CD4-positive, CD25-positive, alpha-beta regulatory T cell (primary cell): ENCODE results near the gene TRIM62. TPM values are rescaled to one million over a fixed set of nuclear protein-coding genes. Genes with fewer than 3 reads are reported as not detected.
"Not testable (repeated sequence)": the region's sequence is repeated elsewhere in the genome, so short reads cannot be mapped to it uniquely, and the experiment has no call there.

Experiments
- ATAC-seq, 2 donors: fragments of 150-1000 bp; cut with Tn5 transposase; one replicate each; pipeline ENCODE4 v1.10.0; 2021; ENCODE audit warnings: low read depth in 2 of 2, moderate number of reproducible peaks in 2 of 2, moderate library complexity in 1 of 2
- DNase-seq, 3 donors: peaks; one replicate each; pipeline versions ENCODE4 v3.0.0 to v3.0.0-alpha.2; 2012 to 2022; ENCODE audit warnings: mixed read lengths in 1 of 3
- H3K27ac ChIP-seq: one replicate; pipeline ENCODE4 v1.7.0; 2013; ENCODE audit warnings: mild to moderate bottlenecking, low read length; ENCODE audit not compliant: insufficient read depth, poor library complexity, severe bottlenecking
- H3K27me3 ChIP-seq: one replicate; pipeline ENCODE4 v1.7.0; 2013; ENCODE audit warnings: low read length; ENCODE audit not compliant: control insufficient read depth, insufficient read depth
- H3K36me3 ChIP-seq: one replicate; pipeline ENCODE4 v1.7.0; 2013; ENCODE audit warnings: mild to moderate bottlenecking, low read length, moderate library complexity; ENCODE audit not compliant: control insufficient read depth, insufficient read depth
- H3K4me1 ChIP-seq: 2 replicates; pipeline ENCODE4 v1.7.0; 2013; ENCODE audit warnings: mild to moderate bottlenecking, low read length; ENCODE audit not compliant: insufficient read depth, control insufficient read depth, poor library complexity, severe bottlenecking
- H3K4me3 ChIP-seq: one replicate; pipeline ENCODE4 v1.7.0; 2013; ENCODE audit warnings: low read depth, mild to moderate bottlenecking, low read length, moderate library complexity
- H3K9me3 ChIP-seq, 2 experiments: 1 replicate in 1 of 2; 2 replicates in 1 of 2; pipeline ENCODE4 v1.7.0; 2013; ENCODE audit warnings: low read length in 2 of 2, mild to moderate bottlenecking in 1 of 2, moderate library complexity in 1 of 2; ENCODE audit not compliant: control insufficient read depth in 2 of 2
- H3K27ac Mint-ChIP-seq, 3 donors: one replicate each; pipeline ENCODE4 v1.8.0; 2020 to 2022; ENCODE audit warnings: mild to moderate bottlenecking in 3 of 3, mixed read lengths in 3 of 3, moderate library complexity in 2 of 3
- H3K27me3 Mint-ChIP-seq: one replicate; pipeline ENCODE4 v1.8.0; 2022; ENCODE audit warnings: mild to moderate bottlenecking, mixed read lengths
- H3K36me3 Mint-ChIP-seq: one replicate; pipeline ENCODE4 v1.8.0; 2020; ENCODE audit warnings: mixed read lengths
- H3K4me1 Mint-ChIP-seq, 4 donors: one replicate each; pipeline ENCODE4 v1.8.0; 2020 to 2022; ENCODE audit warnings: mixed read lengths in 4 of 4, mild to moderate bottlenecking in 1 of 4
- H3K4me3 Mint-ChIP-seq, 4 donors: one replicate each; pipeline ENCODE4 v1.8.0; 2020 to 2022; ENCODE audit warnings: mild to moderate bottlenecking in 4 of 4, mixed read lengths in 4 of 4, moderate library complexity in 3 of 4
- H3K9me3 Mint-ChIP-seq, 7 donors: one replicate each; pipeline ENCODE4 v1.8.0; 2020 to 2022; ENCODE audit warnings: mixed read lengths in 7 of 7, mild to moderate bottlenecking in 3 of 7, moderate library complexity in 2 of 7
- polyA plus RNA-seq, 4 donors: library from polyadenylated mRNA; unstranded; fragments of 300-500 nt; fragmentation: Illumina TruSeq; gene quantifications; one replicate each; pipeline ENCODE4 v1.2.3, GENCODE V29; 2021
- total RNA-seq: library from RNA; stranded (reverse); gene quantifications from one replicate; pipeline ENCODE4 v1.2.3, GENCODE V29; 2022

The TRIM62 gene
- total and polyA plus RNA-seq, 5 donors from 2014 or later: 5.6 to 29.1 (median 6.5) TPM

- H3K4me1 ChIP-seq: peaks cover 19% of the 10 kb centered on the region
- Mint-ChIP-seq H3K27ac (peak overlapping the region in 2 of 3 donors; percentile 95 to 96), H3K4me3 (peak overlapping the region in 2 of 4 donors; percentile 68 to 82), H3K4me1 (peaks cover 5 to 38% (median 17%) of the 10 kb centered on the region in 4 donors)
- not testable (repeated sequence) for H3K36me3 Mint-ChIP-seq, H3K27me3 ChIP-seq, H3K9me3 Mint-ChIP-seq, H3K36me3 ChIP-seq, H3K27me3 Mint-ChIP-seq, DNase-seq, ATAC-seq, H3K9me3 ChIP-seq
- peak overlapping the region; percentile 27 for H3K27ac ChIP-seq
- peak overlapping the region; percentile 61 for H3K4me3 ChIP-seq
Measured at GRCh38 chr1:33100119-33100415, 81.8 kb downstream of the TRIM62 start.

DNA sequence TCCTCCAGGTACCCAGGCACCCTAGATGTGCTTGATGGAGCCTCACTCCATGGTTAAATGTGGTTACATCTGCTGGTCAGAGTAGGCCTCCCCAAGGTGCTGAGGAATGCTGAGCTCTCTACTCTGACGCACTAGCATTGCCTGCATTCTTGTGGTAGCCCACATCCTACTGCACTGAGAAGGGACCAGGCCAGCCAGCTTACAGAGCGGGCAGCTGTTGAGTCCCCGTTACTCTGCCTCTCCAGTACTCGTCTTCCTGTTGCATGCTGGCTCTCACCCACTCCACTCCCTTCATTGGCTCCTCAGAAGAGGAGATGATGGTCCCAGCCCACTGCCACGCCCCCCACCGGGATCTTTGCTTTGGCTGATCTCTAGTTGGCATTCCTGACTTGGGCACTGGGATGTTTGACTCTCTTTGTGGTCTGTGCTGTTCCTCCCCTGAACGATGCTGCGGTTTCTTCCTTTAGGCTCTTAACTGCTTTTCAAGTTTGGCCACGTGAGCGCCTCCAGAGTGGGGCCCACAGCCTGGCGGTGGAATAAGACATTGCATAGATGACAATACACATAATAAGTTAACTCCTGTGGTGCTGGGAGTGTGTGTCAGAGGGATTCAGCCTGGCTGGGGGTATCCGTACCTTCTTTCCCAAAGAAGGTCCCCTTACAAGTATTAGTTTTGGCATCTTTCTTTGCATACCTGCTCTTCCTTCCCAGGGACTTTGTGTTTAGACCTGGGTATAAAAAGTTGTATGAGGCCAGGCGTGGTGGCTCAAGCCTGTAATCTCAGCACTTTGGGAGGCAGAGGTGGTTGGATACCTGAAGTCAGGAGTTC lies 82.3 kb downstream of the TRIM62 start:
- ATAC-seq: peak; percentile 93 to 95
- H3K36me3 Mint-ChIP-seq: no peaks in the 10 kb centered on the region
- H3K4me1 Mint-ChIP-seq: peaks cover 5 to 38% (median 17%) of the 10 kb centered on the region in 4 donors
- no peaks in the 10 kb centered on the region for H3K27me3 ChIP-seq
- no peaks in the 10 kb centered on the region for H3K36me3 ChIP-seq
- DNase-seq: peak; percentile 39 to 90 (median 72)
- no peaks in the 10 kb centered on the region for H3K9me3 ChIP-seq
- peak overlapping the region; percentile 42 for H3K27ac ChIP-seq
- H3K4me1 ChIP-seq: peaks cover 19% of the 10 kb centered on the region
- peak overlapping the region; percentile 95 to 99 (median 96) for H3K27ac Mint-ChIP-seq
- H3K4me3 Mint-ChIP-seq: peak overlapping the region; percentile 35 to 82 (median 56)
- no peaks in the 10 kb centered on the region for H3K9me3 Mint-ChIP-seq
- peak overlapping the region; percentile 61 for H3K4me3 ChIP-seq
- H3K27me3 Mint-ChIP-seq: peaks cover 5% of the 10 kb centered on the region

DNA sequence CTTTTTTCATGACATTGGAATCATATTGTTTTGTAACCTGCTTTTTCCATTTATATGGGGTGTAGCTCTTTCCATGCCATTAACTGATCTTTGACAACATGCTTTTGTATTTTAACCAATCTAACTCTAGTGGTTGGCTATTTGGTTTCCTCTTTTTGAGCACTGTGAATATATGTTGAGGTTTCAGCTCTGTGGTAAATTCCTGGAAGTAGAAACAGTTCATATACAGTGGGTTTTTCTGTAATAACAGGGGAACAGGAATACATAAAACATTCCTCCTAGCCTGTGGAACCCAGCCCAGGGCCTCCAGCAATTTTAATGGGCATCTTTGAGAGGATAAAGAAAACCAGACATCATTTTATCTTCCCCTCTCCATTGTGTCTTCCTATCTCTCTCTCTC lies 83.5 kb downstream of the TRIM62 start:
- H3K4me1 ChIP-seq: peaks cover 19% of the 10 kb centered on the region
- H3K4me1 Mint-ChIP-seq: peaks cover 5 to 38% (median 17%) of the 10 kb centered on the region in 4 donors
- H3K9me3 ChIP-seq: no peaks in the 10 kb centered on the region
- H3K27me3 ChIP-seq: no peaks in the 10 kb centered on the region
- H3K9me3 Mint-ChIP-seq: no peaks in the 10 kb centered on the region
- peaks cover 5% of the 10 kb centered on the region for H3K27me3 Mint-ChIP-seq
- H3K4me3 ChIP-seq: peak overlapping the region; percentile 4
- no peaks in the 10 kb centered on the region for H3K36me3 ChIP-seq
- peak in 1 of 3 donors; percentile 40 for DNase-seq
- no peak overlapping the region for H3K4me3 Mint-ChIP-seq
- H3K27ac Mint-ChIP-seq: peak overlapping the region; percentile 31 to 99 (median 95)
- no peak overlapping the region for H3K27ac ChIP-seq
- no peaks in the 10 kb centered on the region for H3K36me3 Mint-ChIP-seq
- ATAC-seq: no peak

GRCh38 chr1:33097762-33098161 lies 84.1 kb downstream of the TRIM62 start:
- Mint-ChIP-seq H3K36me3 (no peaks in the 10 kb centered on the region), H3K27me3 (peaks cover 5% of the 10 kb centered on the region), H3K9me3 (no peaks in the 10 kb centered on the region), H3K27ac (peak overlapping the region in 1 of 3 donors; percentile 20), H3K4me3 (no peak overlapping the region), H3K4me1 (peaks cover 5 to 38% (median 17%) of the 10 kb centered on the region in 4 donors)
- no peaks in the 10 kb centered on the region for H3K9me3 ChIP-seq
- DNase-seq (no peak), ATAC-seq (no peak)
- no peaks in the 10 kb centered on the region for H3K27me3 ChIP-seq
- H3K27ac ChIP-seq: no peak overlapping the region
- H3K4me3 ChIP-seq: no peak overlapping the region
- peaks cover 19% of the 10 kb centered on the region for H3K4me1 ChIP-seq
- H3K36me3 ChIP-seq: no peaks in the 10 kb centered on the region

DNA sequence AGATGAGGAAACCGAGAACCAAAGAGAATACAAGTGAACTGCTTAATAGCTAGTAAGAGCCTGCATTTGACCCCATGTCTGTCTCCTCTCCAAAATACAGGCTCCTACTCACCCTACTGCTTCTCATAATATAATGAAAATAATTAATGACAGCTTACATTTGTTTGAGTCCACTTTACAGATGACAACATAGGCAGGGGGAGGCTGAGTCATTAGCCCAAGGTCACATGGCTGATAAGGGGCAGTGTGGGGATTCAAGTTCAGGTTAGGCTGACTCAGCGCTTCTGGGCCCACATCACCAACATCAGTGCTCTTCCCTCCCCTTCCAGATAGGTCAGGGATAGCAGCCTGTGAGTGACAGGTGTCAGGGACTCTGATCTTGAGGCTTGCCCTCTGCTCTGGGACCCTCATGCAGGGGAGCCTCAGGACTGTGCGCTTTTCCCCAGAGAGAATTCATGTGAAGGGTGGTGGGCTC lies 84.7 kb downstream of the TRIM62 start:
- no peak overlapping the region for H3K4me3 ChIP-seq
- H3K4me1 ChIP-seq: peaks cover 19% of the 10 kb centered on the region
- no peaks in the 10 kb centered on the region for H3K9me3 ChIP-seq
- no peaks in the 10 kb centered on the region for H3K9me3 Mint-ChIP-seq
- peak overlapping the region in 1 of 3 donors; percentile 18 for H3K27ac Mint-ChIP-seq
- no peak overlapping the region for H3K27ac ChIP-seq
- H3K36me3 ChIP-seq: no peaks in the 10 kb centered on the region
- H3K4me1 Mint-ChIP-seq: peaks cover 5 to 34% (median 17%) of the 10 kb centered on the region in 4 donors
- H3K36me3 Mint-ChIP-seq: no peaks in the 10 kb centered on the region
- no peaks in the 10 kb centered on the region for H3K27me3 ChIP-seq
- no peak for DNase-seq
- H3K4me3 Mint-ChIP-seq: no peak overlapping the region
- ATAC-seq: no peak
- H3K27me3 Mint-ChIP-seq: peaks cover 5% of the 10 kb centered on the region

GRCh38 chr1:33096363-33097005 lies 85.4 kb downstream of the TRIM62 start:
- H3K4me1 Mint-ChIP-seq: peaks cover 5 to 34% (median 17%) of the 10 kb centered on the region in 4 donors
- Histone ChIP-seq H3K9me3 (no peaks in the 10 kb centered on the region), H3K36me3 (no peaks in the 10 kb centered on the region), H3K27me3 (no peaks in the 10 kb centered on the region), H3K4me3 (no peak overlapping the region), H3K4me1 (peaks cover 19% of the 10 kb centered on the region), H3K27ac (no peak overlapping the region)
- peak overlapping the region in 2 of 3 donors; percentile 18 to 80 for H3K27ac Mint-ChIP-seq
- ATAC-seq: no peak
- no peaks in the 10 kb centered on the region for H3K9me3 Mint-ChIP-seq
- peaks cover 2% of the 10 kb centered on the region for H3K36me3 Mint-ChIP-seq
- no peak overlapping the region for H3K4me3 Mint-ChIP-seq
- peaks cover 5% of the 10 kb centered on the region for H3K27me3 Mint-ChIP-seq
- DNase-seq: no peak
